ENCODE measurements around the gene GTF3C1. TPM values are rescaled to one million over a fixed set of nuclear protein-coding genes. Genes with fewer than 3 reads are reported as not detected.
"Not testable (repeated sequence)": the region's sequence is repeated elsewhere in the genome, so short reads cannot be mapped to it uniquely, and the experiment has no call there.

GTF3C1 gene
- total RNA-seq, 1 experiment from 2014 or later, result 107 TPM

- Histone ChIP-seq H3K27me3 (ENCODE audit: control insufficient read depth, insufficient read depth, low read length) (no peaks in the 10 kb centered on the region), H3K4me3 (ENCODE audit: insufficient read depth, low read depth, low read length) (no peak overlapping the region), H3K36me3 (replicated peaks; ENCODE audit: control insufficient read depth, insufficient read depth, low read length) (no peaks in the 10 kb centered on the region)
- DNase-seq, result peak; percentile 47
Measured at GRCh38 chr16:27448532-27449433, 100.9 kb downstream of the GTF3C1 start.

- Histone ChIP-seq H3K4me3 (ENCODE audit: insufficient read depth, low read depth, low read length) (no peak overlapping the region), H3K27me3 (ENCODE audit: control insufficient read depth, insufficient read depth, low read length) (no peaks in the 10 kb centered on the region), H3K36me3 (replicated peaks; ENCODE audit: control insufficient read depth, insufficient read depth, low read length) (no peaks in the 10 kb centered on the region)
- DNase-seq, result no peak
Measured at GRCh38 chr16:27447301-27447700, 102.4 kb downstream of the GTF3C1 start.

GRCh38 chr16:27446721-27447120 is 103.0 kb downstream of the GTF3C1 start:
- Histone ChIP-seq H3K27me3 (ENCODE audit: control insufficient read depth, insufficient read depth, low read length) (no peaks in the 10 kb centered on the region), H3K36me3 (replicated peaks; ENCODE audit: control insufficient read depth, insufficient read depth, low read length) (no peaks in the 10 kb centered on the region), H3K4me3 (ENCODE audit: insufficient read depth, low read depth, low read length) (no peak overlapping the region)
- no peak for DNase-seq

GRCh38 chr16:27445502-27446175 is 104.1 kb downstream of the GTF3C1 start:
- DNase-seq, result no peak

GRCh38 chr16:27444470-27444869 is 105.2 kb downstream of the GTF3C1 start:
- Histone ChIP-seq H3K4me3 (ENCODE audit: insufficient read depth, low read depth, low read length) (no peak overlapping the region), H3K36me3 (replicated peaks; ENCODE audit: control insufficient read depth, insufficient read depth, low read length) (no peaks in the 10 kb centered on the region), H3K27me3 (ENCODE audit: control insufficient read depth, insufficient read depth, low read length) (no peaks in the 10 kb centered on the region)
- DNase-seq, result no peak

More at GRCh38 chr16:27445502-27446175, 104.1 kb downstream of the GTF3C1 start:
- no peaks in the 10 kb centered on the region for H3K36me3 ChIP-seq (replicated peaks; ENCODE audit: control insufficient read depth, insufficient read depth, low read length)
- no peak overlapping the region for H3K4me3 ChIP-seq (ENCODE audit: insufficient read depth, low read depth, low read length)
- H3K27me3 ChIP-seq (ENCODE audit: control insufficient read depth, insufficient read depth, low read length), result no peaks in the 10 kb centered on the region

- Histone ChIP-seq H3K27me3 (ENCODE audit: control insufficient read depth, insufficient read depth, low read length) (no peaks in the 10 kb centered on the region), H3K36me3 (replicated peaks; ENCODE audit: control insufficient read depth, insufficient read depth, low read length) (no peaks in the 10 kb centered on the region), H3K4me3 (ENCODE audit: insufficient read depth, low read depth, low read length) (no peak overlapping the region)
- no peak for DNase-seq
Measured at GRCh38 chr16:27444015-27444414, 105.7 kb downstream of the GTF3C1 start.

GRCh38 chr16:27441998-27442397 is 107.7 kb downstream of the GTF3C1 start:
- Histone ChIP-seq H3K27me3 (ENCODE audit: control insufficient read depth, insufficient read depth, low read length) (no peaks in the 10 kb centered on the region), H3K4me3 (ENCODE audit: insufficient read depth, low read depth, low read length) (no peak overlapping the region), H3K36me3 (replicated peaks; ENCODE audit: control insufficient read depth, insufficient read depth, low read length) (no peaks in the 10 kb centered on the region)
- no peak for DNase-seq

- no peak overlapping the region for H3K4me3 ChIP-seq (ENCODE audit: insufficient read depth, low read depth, low read length)
Measured at GRCh38 chr16:27441276-27441675, 108.4 kb downstream of the GTF3C1 start.

GRCh38 chr16:27439271-27440018 is 110.3 kb downstream of the GTF3C1 start:
- Histone ChIP-seq H3K27me3 (ENCODE audit: control insufficient read depth, insufficient read depth, low read length) (no peaks in the 10 kb centered on the region), H3K4me3 (ENCODE audit: insufficient read depth, low read depth, low read length) (no peak overlapping the region), H3K36me3 (replicated peaks; ENCODE audit: control insufficient read depth, insufficient read depth, low read length) (no peaks in the 10 kb centered on the region)
- DNase-seq, result peak; percentile 48

More at GRCh38 chr16:27441276-27441675, 108.4 kb downstream of the GTF3C1 start:
- Histone ChIP-seq H3K27me3 (ENCODE audit: control insufficient read depth, insufficient read depth, low read length) (no peaks in the 10 kb centered on the region), H3K36me3 (replicated peaks; ENCODE audit: control insufficient read depth, insufficient read depth, low read length) (no peaks in the 10 kb centered on the region)
- DNase-seq, result no peak

- Histone ChIP-seq H3K4me3 (ENCODE audit: insufficient read depth, low read depth, low read length) (no peak overlapping the region), H3K36me3 (replicated peaks; ENCODE audit: control insufficient read depth, insufficient read depth, low read length) (no peaks in the 10 kb centered on the region), H3K27me3 (ENCODE audit: control insufficient read depth, insufficient read depth, low read length) (no peaks in the 10 kb centered on the region)
- no peak for DNase-seq
Measured at GRCh38 chr16:27437946-27438345, 111.8 kb downstream of the GTF3C1 start.

GRCh38 chr16:27436921-27437650 is 112.6 kb downstream of the GTF3C1 start:
- no peak overlapping the region for H3K4me3 ChIP-seq (ENCODE audit: insufficient read depth, low read depth, low read length)
- no peak for DNase-seq
- no peaks in the 10 kb centered on the region for H3K36me3 ChIP-seq (replicated peaks; ENCODE audit: control insufficient read depth, insufficient read depth, low read length)
- H3K27me3 ChIP-seq (ENCODE audit: control insufficient read depth, insufficient read depth, low read length), result no peaks in the 10 kb centered on the region

GRCh38 chr16:27436065-27436464 is 113.6 kb downstream of the GTF3C1 start:
- Histone ChIP-seq H3K27me3 (ENCODE audit: control insufficient read depth, insufficient read depth, low read length) (no peaks in the 10 kb centered on the region), H3K4me3 (ENCODE audit: insufficient read depth, low read depth, low read length) (no peak overlapping the region), H3K36me3 (replicated peaks; ENCODE audit: control insufficient read depth, insufficient read depth, low read length) (no peaks in the 10 kb centered on the region)
- DNase-seq, result no peak

GRCh38 chr16:27435146-27435545 is 114.6 kb downstream of the GTF3C1 start:
- not testable (repeated sequence) for H3K36me3 ChIP-seq (replicated peaks; ENCODE audit: control insufficient read depth, insufficient read depth, low read length); H3K27me3 ChIP-seq (ENCODE audit: control insufficient read depth, insufficient read depth, low read length); DNase-seq; H3K4me3 ChIP-seq (ENCODE audit: insufficient read depth, low read depth, low read length)

Measured in H7 (cell line).